Stomach (tissue), 9 donors: ENCODE measurements around the gene KIAA0232. TPM values are rescaled to one million over a fixed set of nuclear protein-coding genes. Genes with fewer than 3 reads are reported as not detected.
A peak's percentile ranks its signal among the peaks of the same experiment; 100 is the strongest.

Experiments
- DNase-seq, 2 donors: peaks; one replicate each; pipeline versions ENCODE4 v3.0.0 to v3.0.0-alpha.2; 2013 to 2019
- H3K27ac ChIP-seq, 5 donors: fragments of 200-600 bp in 4 of 5; sonication (generic) in 4 of 5; one replicate each; pipeline ENCODE4 v1.5.1; 2013 to 2019; ENCODE audit warnings: mild to moderate bottlenecking in 1 of 5, moderate library complexity in 1 of 5
- H3K27me3 ChIP-seq, 3 donors: fragments of 200-600 bp; sonication (generic); one replicate each; pipeline ENCODE4 v1.5.1; 2017 to 2019; ENCODE audit warnings: mixed run types in 1 of 3
- H3K36me3 ChIP-seq, 4 donors: fragments of 200-600 bp; sonication (generic); 1 replicate in 3 of 4; 2 replicates in 1 of 4; pipeline ENCODE4 v1.5.1; 2016 to 2019
- H3K4me1 ChIP-seq, 4 donors: fragments of 200-600 bp; sonication (generic); one replicate each; pipeline ENCODE4 v1.5.1; 2016 to 2019
- H3K4me3 ChIP-seq, 4 donors: fragments of 200-600 bp; sonication (generic) in 3 of 4; one replicate each; pipeline ENCODE4 v1.5.1; 2016 to 2019; ENCODE audit warnings: mild to moderate bottlenecking in 1 of 4
- H3K9me3 ChIP-seq, 4 donors: fragments of 200-600 bp; sonication (generic); one replicate each; pipeline ENCODE4 v1.5.1; 2016 to 2019
- CTCF ChIP-seq, 7 experiments: fragments of 450-650 bp in 4 of 7; fragments of 200-600 bp in 3 of 7; sonication (generic) in 3 of 7; IDR thresholded peaks; one replicate each; pipeline ENCODE4 v1.5.1; 2016 to 2019; ENCODE audit warnings: antibody characterized with exemption in 7 of 7, control low read depth in 2 of 7, mild to moderate bottlenecking in 1 of 7
- EP300 ChIP-seq: sonication (generic); formaldehyde crosslinking; IDR thresholded peaks from one replicate; pipeline ENCODE4 v1.6.1; 2017; ENCODE audit warnings: antibody characterized with exemption
- POLR2A ChIP-seq, 4 donors: fragments of 450-650 bp; IDR thresholded peaks; one replicate each; pipeline ENCODE4 v1.6.1; 2016; ENCODE audit warnings: antibody characterized with exemption in 4 of 4, control low read depth in 2 of 4, mild to moderate bottlenecking in 1 of 4, moderate library complexity in 1 of 4
- POLR2AphosphoS5 ChIP-seq, 3 donors: sonication (generic); formaldehyde crosslinking; IDR thresholded peaks; one replicate each; pipeline ENCODE4 v1.6.1; 2016; ENCODE audit warnings: antibody characterized with exemption in 3 of 3
- WGBS, 5 donors: extraction: QIAGEN DNeasy Blood & Tissue Kit in 3 of 5; methylation state at CpG; one replicate each; pipeline versions ENCODE4 v1.1.5 to v1.1.7; 2013 to 2018; 5-methylcytosine and 5-hydroxymethylcytosine counted together
- intact Hi-C: fragments of 100-400 bp; cut with DNase I; formaldehyde crosslinking; loops from one replicate; pipeline ENCODE4 v1.15.1; 2023; ENCODE audit warnings: low total_unique reads
- polyA plus RNA-seq, 3 donors: library from polyadenylated mRNA; stranded (reverse); fragments of 200-250 nt; gene quantifications; one replicate each; pipeline ENCODE4 v1.2.3, GENCODE V29; 2013
- total RNA-seq, 5 donors: library from RNA; depleted of rRNA; stranded (reverse); fragments of >200 nt; gene quantifications; one replicate each; pipeline versions ENCODE4 v1.1.0 to v1.2.3, GENCODE V29; 2014 to 2016
- donor health status: healthy with polysubstance abuse.
- donor health status: Bipolar disorder and iron deficiency.
- donor health status: healthy.

Gene KIAA0232
- total and polyA plus RNA-seq, 8 donors = 5.1 to 48.1 (median 9.9) TPM

- Histone ChIP-seq H3K4me3 (no peak overlapping the region), H3K36me3 (no peaks in the 10 kb centered on the region), H3K4me1 (peaks cover 0 to 12% (median 8%) of the 10 kb centered on the region in 4 donors), H3K9me3 (no peaks in the 10 kb centered on the region), H3K27me3 (no peaks in the 10 kb centered on the region), H3K27ac (peak overlapping the region in 1 of 5 donors; percentile 28)
- WGBS, 5 donors = 87 to 93% (median 92%) methylated on average over 10 of the region's 10 CpGs
- TF ChIP-seq EP300 (no peak), POLR2A (IDR thresholded peaks at IDR 0.05) (no peak)
- DNase-seq = peak in 1 of 2 donors; percentile 20
- intact Hi-C loops = no loop called here
Observed at GRCh38 chr4:6900181-6900812, 117.8 kb downstream of the KIAA0232 start.

- Histone ChIP-seq H3K36me3 (no peaks in the 10 kb centered on the region), H3K9me3 (no peaks in the 10 kb centered on the region), H3K4me1 (peaks cover 0 to 12% (median 8%) of the 10 kb centered on the region in 4 donors), H3K27ac (no peak overlapping the region), H3K4me3 (no peak overlapping the region), H3K27me3 (no peaks in the 10 kb centered on the region)
- peak in 1 of 2 donors; percentile 4 for DNase-seq
- 85 to 95% (median 92%) methylated on average over 12 of the region's 12 CpGs for WGBS, 5 donors
- TF ChIP-seq POLR2A (IDR thresholded peaks at IDR 0.05) (no peak), POLR2AphosphoS5 (IDR thresholded peaks at IDR 0.05) (no peak), CTCF (IDR thresholded peaks at IDR 0.05) (no peak), EP300 (no peak)
- intact Hi-C loops = no loop called here
Observed at GRCh38 chr4:6900956-6901355, 118.4 kb downstream of the KIAA0232 start.

- 67 to 82% (median 74%) methylated on average over 21 to 24 of the region's 24 CpGs for WGBS, 5 donors
- TF ChIP-seq POLR2AphosphoS5 (IDR thresholded peaks at IDR 0.05) (no peak), EP300 (no peak)
- Histone ChIP-seq H3K36me3 (no peaks in the 10 kb centered on the region), H3K4me3 (no peak overlapping the region), H3K27ac (peak overlapping the region in 2 of 5 donors; percentile 37 to 57), H3K27me3 (peaks cover 0 to 5% (median 0%) of the 10 kb centered on the region in 3 donors), H3K4me1 (peaks cover 0 to 12% (median 8%) of the 10 kb centered on the region in 4 donors), H3K9me3 (no peaks in the 10 kb centered on the region)
- intact Hi-C loops = no loop called here
- peak in 1 of 2 donors; percentile 25 for DNase-seq
Observed at GRCh38 chr4:6901669-6902317, 119.3 kb downstream of the KIAA0232 start.

- no peaks in the 10 kb centered on the region for H3K36me3 ChIP-seq
- no peaks in the 10 kb centered on the region for H3K9me3 ChIP-seq
- peak overlapping the region in 3 of 5 donors; percentile 2 to 57 (median 37) for H3K27ac ChIP-seq
- intact Hi-C loops = no loop called here
- H3K4me1 ChIP-seq = peaks cover 0 to 13% (median 10%) of the 10 kb centered on the region in 4 donors
- peak in 1 of 2 donors; percentile 57 for DNase-seq
- TF ChIP-seq EP300 = no peak
- no peak for TF ChIP-seq POLR2A (IDR thresholded peaks at IDR 0.05)
- no peak for TF ChIP-seq CTCF (IDR thresholded peaks at IDR 0.05)
- no peak for TF ChIP-seq POLR2AphosphoS5 (IDR thresholded peaks at IDR 0.05)
- peaks cover 0 to 12% (median 0%) of the 10 kb centered on the region in 3 donors for H3K27me3 ChIP-seq
- 49 to 70% (median 63%) methylated on average over 20 to 27 of the region's 27 CpGs for WGBS, 5 donors
- no peak overlapping the region for H3K4me3 ChIP-seq
Observed at GRCh38 chr4:6902318-6903042, 120.0 kb downstream of the KIAA0232 start.
